ELF-1 (cell line): ENCODE data around the gene WDR19.

Experiments
- DNase-seq: peaks from one replicate; pipeline ENCODE4 v3.0.0-alpha.2; 2016; ENCODE audit warnings: low read depth, low spot score

The WDR19 gene

GRCh38 chr4:39302901-39303300 lies 120.6 kb downstream of the WDR19 start:
- no peak for DNase-seq

GRCh38 chr4:39303871-39304270 lies 121.5 kb downstream of the WDR19 start:
- DNase-seq = no peak

- no peak for DNase-seq
Measured at GRCh38 chr4:39304651-39305050, 122.3 kb downstream of the WDR19 start.

- DNase-seq = no peak
Measured at GRCh38 chr4:39305912-39306677, 123.8 kb downstream of the WDR19 start.

GRCh38 chr4:39308611-39309010 lies 126.3 kb downstream of the WDR19 start:
- DNase-seq = no peak

GRCh38 chr4:39312816-39313215 lies 130.5 kb downstream of the WDR19 start:
- no peak for DNase-seq

GRCh38 chr4:39319676-39320075 lies 137.3 kb downstream of the WDR19 start:
- DNase-seq = no peak

- DNase-seq = no peak
Measured at GRCh38 chr4:39320381-39321115, 138.2 kb downstream of the WDR19 start.

GRCh38 chr4:39323821-39324220 lies 141.5 kb downstream of the WDR19 start:
- no peak for DNase-seq

GRCh38 chr4:39324446-39324845 lies 142.1 kb downstream of the WDR19 start:
- no peak for DNase-seq

- DNase-seq = no peak
Measured at GRCh38 chr4:39324897-39325613, 142.7 kb downstream of the WDR19 start.

GRCh38 chr4:39326468-39326977 lies 144.2 kb downstream of the WDR19 start:
- no peak for DNase-seq

GRCh38 chr4:39330353-39330752 lies 148.0 kb downstream of the WDR19 start:
- no peak for DNase-seq

GRCh38 chr4:39331191-39331590 lies 148.9 kb downstream of the WDR19 start:
- no peak for DNase-seq
